Measurements from ENCODE around the gene LYRM4. TPM values are rescaled to one million over a fixed set of nuclear protein-coding genes. Genes with fewer than 3 reads are reported as not detected.

The LYRM4 gene
- total RNA-seq, 1 experiment from 2014 or later = 52.8 TPM

GRCh38 chr6:5115168-5115567 is 145.6 kb downstream of the LYRM4 start:
- Mint-ChIP-seq H3K27ac (ENCODE audit: unreplicated experiment) (no peak overlapping the region), H3K36me3 (ENCODE audit: insufficient read depth, unreplicated experiment) (no peaks in the 10 kb centered on the region), H3K9me3 (ENCODE audit: unreplicated experiment) (no peaks in the 10 kb centered on the region), H3K4me1 (ENCODE audit: low read depth, unreplicated experiment) (no peaks in the 10 kb centered on the region), H3K4me3 (ENCODE audit: unreplicated experiment) (no peak overlapping the region), H3K27me3 (ENCODE audit: insufficient read depth, unreplicated experiment) (no peaks in the 10 kb centered on the region)
- no peaks in the 10 kb centered on the region for H3K9me3 ChIP-seq
- TF ChIP-seq CTCF (IDR thresholded peaks at IDR 0.05; ENCODE audit: insufficient read depth in 1 of 2, low read depth in 1 of 2, low read length in 1 of 2, severe bottlenecking in 1 of 2, unreplicated experiment in 1 of 2) = peak in 1 of 2 experiments; percentile 55
- H3K4me1 ChIP-seq = no peaks in the 10 kb centered on the region
- BruUV-seq (replicated peaks) = no TSS peak
- no peaks in the 10 kb centered on the region for H3K27me3 ChIP-seq (replicated peaks; ENCODE audit: control insufficient read depth, insufficient read depth, low read length)
- H3K36me3 ChIP-seq (ENCODE audit: control insufficient read depth, insufficient read depth, low read length) = no peaks in the 10 kb centered on the region
- CTCF ChIA-PET = no interaction called here
- DNase-seq = peak in 1 of 2 experiments; percentile 24
- intact Hi-C loops (cut with micrococcal nuclease; ENCODE audit: unreplicated experiment) = no loop called here
- POLR2A ChIA-PET = no interaction called here
- no peak overlapping the region for H3K4me3 ChIP-seq (ENCODE audit: low read depth, low read length)

GRCh38 chr6:5113096-5113495 is 147.7 kb downstream of the LYRM4 start:
- Mint-ChIP-seq H3K27me3 (ENCODE audit: insufficient read depth, unreplicated experiment) (no peaks in the 10 kb centered on the region), H3K4me3 (ENCODE audit: unreplicated experiment) (no peak overlapping the region), H3K27ac (ENCODE audit: unreplicated experiment) (no peak overlapping the region), H3K36me3 (ENCODE audit: insufficient read depth, unreplicated experiment) (no peaks in the 10 kb centered on the region), H3K9me3 (ENCODE audit: unreplicated experiment) (no peaks in the 10 kb centered on the region), H3K4me1 (ENCODE audit: low read depth, unreplicated experiment) (no peaks in the 10 kb centered on the region)
- Histone ChIP-seq H3K4me3 (ENCODE audit: low read depth, low read length) (no peak overlapping the region), H3K4me1 (no peaks in the 10 kb centered on the region), H3K9me3 (no peaks in the 10 kb centered on the region), H3K36me3 (ENCODE audit: control insufficient read depth, insufficient read depth, low read length) (no peaks in the 10 kb centered on the region), H3K27me3 (replicated peaks; ENCODE audit: control insufficient read depth, insufficient read depth, low read length) (no peaks in the 10 kb centered on the region)
- CTCF ChIA-PET = no interaction called here
- TF ChIP-seq CTCF (IDR thresholded peaks at IDR 0.05; ENCODE audit: insufficient read depth in 1 of 2, low read depth in 1 of 2, low read length in 1 of 2, severe bottlenecking in 1 of 2, unreplicated experiment in 1 of 2) = no peak
- BruUV-seq (replicated peaks) = no TSS peak
- DNase-seq = no peak
- intact Hi-C loops (cut with micrococcal nuclease; ENCODE audit: unreplicated experiment) = no loop called here
- POLR2A ChIA-PET = no interaction called here

GRCh38 chr6:5112066-5112799 is 148.5 kb downstream of the LYRM4 start:
- H3K9me3 ChIP-seq = no peaks in the 10 kb centered on the region
- H3K27me3 ChIP-seq (replicated peaks; ENCODE audit: control insufficient read depth, insufficient read depth, low read length) = no peaks in the 10 kb centered on the region
- H3K27me3 Mint-ChIP-seq (ENCODE audit: insufficient read depth, unreplicated experiment) = no peaks in the 10 kb centered on the region
- H3K4me1 ChIP-seq = no peaks in the 10 kb centered on the region
- no peak for TF ChIP-seq CTCF (IDR thresholded peaks at IDR 0.05; ENCODE audit: insufficient read depth in 1 of 2, low read depth in 1 of 2, low read length in 1 of 2, severe bottlenecking in 1 of 2, unreplicated experiment in 1 of 2)
- no peaks in the 10 kb centered on the region for H3K4me1 Mint-ChIP-seq (ENCODE audit: low read depth, unreplicated experiment)
- H3K27ac Mint-ChIP-seq (ENCODE audit: unreplicated experiment) = no peak overlapping the region
- no peak for DNase-seq
- no peaks in the 10 kb centered on the region for H3K36me3 Mint-ChIP-seq (ENCODE audit: insufficient read depth, unreplicated experiment)
- H3K4me3 Mint-ChIP-seq (ENCODE audit: unreplicated experiment) = no peak overlapping the region
- no peaks in the 10 kb centered on the region for H3K36me3 ChIP-seq (ENCODE audit: control insufficient read depth, insufficient read depth, low read length)
- ChIA-PET POLR2A (no interaction called here), CTCF (no interaction called here)
- intact Hi-C loops (cut with micrococcal nuclease; ENCODE audit: unreplicated experiment) = no loop called here
- H3K4me3 ChIP-seq (ENCODE audit: low read depth, low read length) = no peak overlapping the region
- H3K9me3 Mint-ChIP-seq (ENCODE audit: unreplicated experiment) = no peaks in the 10 kb centered on the region
- no TSS peak for BruUV-seq (replicated peaks)

Measured in Caco-2 (cell line).